Measurements from ENCODE around the gene VENTX.

DNA sequence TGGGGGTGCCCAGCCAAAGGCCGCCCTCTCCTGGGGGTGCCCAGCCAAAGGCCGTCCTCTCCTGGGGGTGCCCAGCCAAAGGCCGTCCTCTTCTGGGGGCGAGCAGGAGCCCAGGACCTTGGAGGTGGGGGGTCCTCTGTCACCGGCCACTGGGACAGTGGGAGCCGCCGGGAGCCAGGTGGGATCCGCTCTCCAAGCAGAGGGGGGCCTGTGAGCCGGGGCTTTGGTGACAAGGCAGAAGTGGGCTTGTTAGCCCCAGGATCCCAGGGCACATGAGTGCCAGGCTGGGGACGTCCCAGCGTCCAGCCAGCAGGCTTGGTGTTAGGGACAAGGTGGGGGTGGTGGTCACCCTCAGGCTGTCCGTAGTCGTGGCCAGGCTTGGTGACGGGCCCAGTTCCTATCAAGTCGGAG is 37.0 kb upstream of the VENTX start:
- no peak for TF ChIP-seq POLR2AphosphoS5 (IDR thresholded peaks at IDR 0.05; ENCODE audit: low read depth, low read length)
- no peak for TF ChIP-seq POLR2A (IDR thresholded peaks at IDR 0.05; ENCODE audit: low read depth, low read length)
- TF ChIP-seq TAF1 (IDR thresholded peaks at IDR 0.05; ENCODE audit: borderline replicate concordance, low read depth, low read length) = no peak
